HL-60/S4 (cell line): ENCODE measurements around the gene ZNF230.

ENCODE experiments used
- in situ Hi-C: fragments of 300-500 bp; cut with MboI; formaldehyde crosslinking; loops from 2 replicates; pipeline ENCODE4 v1.14.3; 2022; ENCODE audit warnings: low sequenced_read_pairs

Gene ZNF230

GRCh38 chr19:44002566-44003460 is at the start of gene ZNF230:
Gene ZNF230 (plus strand): TSS chr19:44002957. CDS start chr19:44007079, 4,122 bp downstream.
- in situ Hi-C loops, result no loop called here

- in situ Hi-C loops, result no loop called here
Measured at GRCh38 chr19:43956827-43957226, 45.9 kb upstream of the ZNF230 start.

DNA sequence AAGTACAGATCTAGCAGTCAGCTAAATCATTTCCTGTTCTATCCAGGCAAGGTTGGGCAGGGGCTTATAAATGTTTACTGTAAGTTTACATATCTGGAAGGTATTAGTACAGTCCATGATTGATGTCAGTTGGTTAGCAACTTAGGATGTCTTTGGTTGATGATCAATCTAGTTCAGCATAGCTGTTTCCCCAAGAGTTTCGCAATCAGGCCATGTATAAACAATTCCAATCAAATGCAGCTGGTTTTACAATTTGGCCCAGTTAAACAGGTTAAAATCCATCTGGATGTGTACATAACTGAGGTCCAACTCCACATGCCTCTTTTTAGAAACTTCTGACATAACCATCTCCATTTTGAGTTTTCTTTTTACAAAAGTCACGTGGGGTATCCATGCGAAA is 44.9 kb upstream of the ZNF230 start:
- in situ Hi-C loops, result no loop called here

DNA sequence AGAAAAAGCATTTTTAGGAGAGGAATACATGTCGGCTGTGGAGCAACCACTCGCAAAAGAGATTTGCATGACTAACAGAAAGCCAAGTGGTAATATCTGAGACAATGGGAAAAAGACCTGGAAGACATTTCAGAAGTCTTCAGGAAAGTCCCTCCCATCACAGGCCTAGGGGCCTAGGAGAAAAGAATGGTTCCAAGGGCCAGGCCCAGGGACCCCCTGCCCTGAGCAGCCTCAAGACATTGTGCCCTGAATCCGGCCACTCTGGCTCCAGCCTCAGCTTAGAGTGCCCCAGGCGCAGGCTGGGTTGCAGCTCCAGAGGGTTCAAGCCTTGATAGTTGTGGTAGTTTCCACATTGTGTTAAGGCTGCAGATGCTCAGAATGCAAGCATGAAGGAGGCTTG is 42.3 kb upstream of the ZNF230 start:
- in situ Hi-C loops, result no loop called here

DNA sequence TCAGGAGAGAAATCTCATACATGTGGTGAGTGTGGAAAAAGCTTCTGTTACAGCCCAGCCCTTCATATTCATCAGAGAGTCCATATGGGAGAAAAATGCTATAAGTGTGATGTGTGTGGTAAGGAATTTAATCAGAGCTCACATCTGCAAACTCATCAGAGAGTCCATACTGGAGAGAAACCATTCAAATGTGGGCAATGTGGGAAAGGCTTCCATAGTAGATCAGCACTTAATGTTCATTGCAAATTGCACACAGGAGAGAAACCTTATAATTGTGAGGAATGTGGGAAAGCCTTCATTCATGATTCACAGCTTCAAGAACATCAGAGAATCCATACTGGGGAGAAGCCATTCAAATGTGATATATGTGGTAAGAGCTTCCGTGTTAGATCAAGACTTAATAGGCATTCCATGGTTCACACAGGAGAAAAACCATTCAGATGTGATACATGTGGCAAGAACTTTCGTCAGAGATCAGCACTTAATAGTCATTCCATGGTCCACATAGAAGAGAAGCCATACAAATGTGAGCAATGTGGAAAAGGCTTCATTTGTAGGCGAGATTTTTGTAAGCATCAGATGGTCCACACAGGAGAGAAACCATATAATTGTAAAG is 36.6 kb upstream of the ZNF230 start:
- in situ Hi-C loops, result no loop called here

DNA sequence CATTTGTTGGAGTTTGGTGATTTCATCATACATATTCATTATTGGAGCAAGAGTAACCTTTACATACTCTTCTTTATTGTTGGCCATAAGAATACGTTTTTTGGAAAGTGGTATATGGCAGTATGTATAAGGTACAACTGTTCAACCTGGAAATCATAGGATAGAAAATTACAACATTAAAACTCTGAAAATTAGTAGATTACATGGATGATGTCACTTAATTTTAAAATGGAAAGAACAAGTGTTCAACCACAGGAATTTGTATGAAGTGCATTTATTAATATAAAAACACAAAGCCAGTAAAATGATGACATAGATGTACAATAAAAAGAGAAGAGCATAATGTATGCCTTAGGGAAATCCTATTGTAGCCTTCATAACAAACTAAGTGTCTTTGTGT is 26.0 kb upstream of the ZNF230 start:
- in situ Hi-C loops, result no loop called here

GRCh38 chr19:43983544-43983911 is 19.2 kb upstream of the ZNF230 start:
- in situ Hi-C loops, result no loop called here

GRCh38 chr19:43983912-43984686 is 18.7 kb upstream of the ZNF230 start, which contains the start of gene ZNF155:
Gene ZNF155 (plus strand): TSS chr19:43984188. CDS start chr19:43988544, 4,356 bp downstream.
- in situ Hi-C loops, result no loop called here

- in situ Hi-C loops, result no loop called here
Measured at GRCh38 chr19:43984687-43985000, 18.1 kb upstream of the ZNF230 start.

- in situ Hi-C loops, result no loop called here
Measured at GRCh38 chr19:43997631-43998290, 5.0 kb upstream of the ZNF230 start.

GRCh38 chr19:44002212-44002565 is 568 bp upstream of the ZNF230 start:
- in situ Hi-C loops, result no loop called here

- in situ Hi-C loops, result no loop called here
Measured at GRCh38 chr19:44003461-44004009, 778 bp downstream of the ZNF230 start.

DNA sequence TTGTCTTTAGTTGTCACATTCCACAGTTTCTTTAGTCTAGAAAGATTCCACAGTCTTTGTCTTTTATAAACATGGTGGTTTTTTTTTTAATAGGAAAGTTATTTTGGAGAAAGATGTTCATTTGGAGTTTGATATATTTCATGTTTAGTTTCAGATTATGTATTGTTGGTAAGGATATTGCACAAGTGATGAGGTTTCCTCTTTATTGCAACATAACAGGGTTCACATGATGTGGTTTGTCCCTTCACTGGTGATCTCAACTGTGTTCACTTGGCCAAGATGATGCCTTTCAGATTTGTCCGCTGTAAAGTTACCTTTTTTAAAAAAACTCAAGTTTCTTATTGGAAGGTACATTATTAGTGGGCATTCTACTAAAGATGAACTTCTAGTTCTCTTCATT is 3.2 kb downstream of the ZNF230 start:
- in situ Hi-C loops, result no loop called here

GRCh38 chr19:44007473-44007872 is 4.7 kb downstream of the ZNF230 start:
- in situ Hi-C loops, result no loop called here

DNA sequence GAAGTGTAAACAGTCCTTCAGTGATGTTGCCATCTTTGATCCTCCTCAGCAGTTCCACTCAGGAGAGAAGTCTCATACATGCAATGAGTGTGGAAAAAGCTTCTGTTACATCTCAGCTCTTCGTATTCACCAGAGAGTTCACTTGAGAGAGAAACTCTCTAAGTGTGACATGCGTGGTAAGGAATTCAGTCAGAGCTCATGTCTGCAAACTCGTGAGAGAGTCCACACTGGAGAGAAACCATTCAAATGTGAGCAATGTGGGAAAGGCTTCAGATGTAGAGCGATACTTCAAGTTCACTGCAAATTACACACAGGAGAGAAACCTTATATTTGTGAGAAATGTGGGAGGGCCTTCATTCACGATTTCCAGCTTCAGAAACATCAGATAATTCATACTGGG is 7.7 kb downstream of the ZNF230 start:
- in situ Hi-C loops, result no loop called here

DNA sequence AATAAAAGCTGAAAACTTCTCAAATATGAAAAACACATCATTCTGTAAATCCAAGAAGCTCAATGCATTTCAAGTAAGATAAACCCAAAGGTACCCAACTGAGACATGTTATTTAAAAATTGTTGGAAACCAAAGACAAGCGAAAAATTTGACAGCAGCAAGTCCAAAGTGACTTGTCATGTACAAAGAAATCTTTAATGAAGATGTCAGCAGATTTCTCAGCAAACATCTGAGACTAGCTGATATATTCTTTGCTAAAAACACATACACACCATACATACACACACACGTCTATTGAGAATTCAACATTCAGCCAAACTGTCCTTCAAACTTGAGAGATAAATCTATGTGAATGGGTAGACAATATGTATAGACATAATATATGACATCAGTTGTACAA is 16.7 kb downstream of the ZNF230 start:
- in situ Hi-C loops, result no loop called here

GRCh38 chr19:44021221-44021620 is 18.5 kb downstream of the ZNF230 start:
- in situ Hi-C loops, result no loop called here

DNA sequence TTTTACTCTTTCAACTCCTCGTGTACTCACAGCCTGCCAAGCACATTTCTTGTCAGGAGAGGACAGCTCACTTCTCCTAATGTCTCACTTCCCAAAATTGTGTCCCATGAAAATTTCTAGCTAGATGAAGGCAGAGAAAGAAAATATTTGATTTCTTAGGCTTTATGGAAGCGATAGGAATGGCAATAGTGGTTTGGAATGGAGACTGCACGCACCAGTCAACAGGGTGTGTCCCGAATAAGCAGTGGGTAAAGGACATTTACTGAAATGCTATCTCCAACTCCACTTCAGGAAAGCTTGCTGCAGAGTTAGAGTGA is 22.1 kb downstream of the ZNF230 start:
- in situ Hi-C loops, result no loop called here

- in situ Hi-C loops, result no loop called here
Measured at GRCh38 chr19:44025217-44025936, 22.6 kb downstream of the ZNF230 start, which contains the start of gene ZNF222. Gene ZNF222 (plus strand): TSS chr19:44025379. CDS start chr19:44025437, 58 bp downstream.

DNA sequence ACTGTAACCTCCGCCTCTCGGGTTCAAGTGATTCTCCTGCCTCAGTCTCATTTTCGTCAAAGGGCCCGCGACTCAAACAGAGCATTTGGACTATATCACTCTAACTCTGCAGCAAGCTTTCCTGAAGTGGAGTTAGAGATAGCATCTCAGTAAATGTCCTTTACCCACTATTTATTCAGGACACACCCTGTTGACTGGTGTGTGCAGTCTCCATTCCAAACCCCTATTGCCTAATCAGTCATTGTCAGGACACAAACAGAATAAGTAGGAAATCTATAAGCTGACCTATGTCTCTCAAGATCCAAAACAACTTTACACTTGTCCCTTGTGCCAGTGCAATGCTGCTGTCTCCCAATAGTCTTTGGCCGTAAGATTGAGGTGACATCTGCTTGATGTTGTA is 23.9 kb downstream of the ZNF230 start:
- in situ Hi-C loops, result no loop called here
